GM23338 (cell line): ENCODE measurements around the gene MANBA. TPM values are rescaled to one million over a fixed set of nuclear protein-coding genes. Genes with fewer than 3 reads are reported as not detected.

Experiments
- ATAC-seq: fragments of 200-7000 bp; cut with Tn5 transposase; 3 replicates; pipeline ENCODE4 v1.9.1; 2020
- DNase-seq: peaks from one replicate; pipeline ENCODE4 v3.0.0-alpha.2; 2015; ENCODE audit warnings: low spot score
- H2AFZ ChIP-seq: fragments of 200-600 bp; sonication (generic); 2 replicates; pipeline ENCODE4 v1.8.0; 2016; ENCODE audit warnings: antibody characterized with exemption, mild to moderate bottlenecking, moderate library complexity
- H3F3A ChIP-seq: fragments of 200-600 bp; sonication (generic); replicated peaks from 2 replicates; pipeline ENCODE4 v1.8.0; 2017; ENCODE audit warnings: antibody characterized with exemption, mixed run types, low read depth
- H3K27ac ChIP-seq: fragments of 200-600 bp; sonication (generic); 2 replicates; pipeline ENCODE4 v1.6.1; 2016; ENCODE audit warnings: low read depth
- H3K27me3 ChIP-seq: fragments of 200-600 bp; sonication (generic); 2 replicates; pipeline ENCODE4 v1.8.0; 2016; ENCODE audit warnings: mild to moderate bottlenecking, mixed run types, moderate library complexity; ENCODE audit not compliant: insufficient read depth
- H3K36me3 ChIP-seq: fragments of 200-600 bp; sonication (generic); 2 replicates; pipeline ENCODE4 v1.8.0; 2016; ENCODE audit warnings: mild to moderate bottlenecking; ENCODE audit not compliant: insufficient read depth
- H3K4me1 ChIP-seq: fragments of 200-600 bp; sonication (generic); 2 replicates; pipeline ENCODE4 v1.8.0; 2016; ENCODE audit warnings: mild to moderate bottlenecking, moderate library complexity; ENCODE audit not compliant: insufficient read depth
- H3K4me2 ChIP-seq: fragments of 200-600 bp; sonication (generic); 2 replicates; pipeline ENCODE4 v1.7.1; 2017; ENCODE audit warnings: mixed run types
- H3K4me3 ChIP-seq: fragments of 200-600 bp; sonication (generic); 2 replicates; pipeline ENCODE4 v1.6.1; 2016; ENCODE audit warnings: mixed run types
- H3K79me2 ChIP-seq: fragments of 200-600 bp; sonication (generic); replicated peaks from 2 replicates; pipeline ENCODE4 v1.8.0; 2017; ENCODE audit warnings: mild to moderate bottlenecking; ENCODE audit not compliant: insufficient read depth
- H3K9me2 ChIP-seq: fragments of 200-600 bp; sonication (generic); 2 replicates; pipeline ENCODE4 v1.8.0; 2017; ENCODE audit not compliant: insufficient read depth
- H4K20me1 ChIP-seq: fragments of 200-600 bp; sonication (generic); replicated peaks from 2 replicates; pipeline ENCODE4 v1.8.0; 2017; ENCODE audit warnings: mild to moderate bottlenecking; ENCODE audit not compliant: insufficient read depth
- H3K27ac Mint-ChIP-seq: 2 replicates; pipeline ENCODE4 v1.8.0; 2020; ENCODE audit warnings: inconsistent platforms, mild to moderate bottlenecking, moderate library complexity, mixed read lengths
- H3K27me3 Mint-ChIP-seq: 3 replicates; pipeline ENCODE4 v1.8.0; 2022; ENCODE audit warnings: low read depth, mild to moderate bottlenecking, moderate library complexity, mixed read lengths, inconsistent platforms; ENCODE audit not compliant: insufficient read depth, poor library complexity
- H3K36me3 Mint-ChIP-seq: 3 replicates; pipeline ENCODE4 v1.8.0; 2021; ENCODE audit warnings: low read depth, mild to moderate bottlenecking, inconsistent platforms, moderate library complexity, mixed read lengths
- H3K4me1 Mint-ChIP-seq: 3 replicates; pipeline ENCODE4 v1.8.0; 2020; ENCODE audit warnings: mild to moderate bottlenecking, inconsistent platforms, mixed read lengths
- H3K4me3 Mint-ChIP-seq: 3 replicates; pipeline ENCODE4 v1.8.0; 2021; ENCODE audit warnings: moderate library complexity, mild to moderate bottlenecking, inconsistent platforms, mixed read lengths
- H3K9me3 Mint-ChIP-seq: 3 replicates; pipeline ENCODE4 v1.8.0; 2020; ENCODE audit warnings: moderate library complexity, mild to moderate bottlenecking, inconsistent platforms, mixed read lengths
- CREB1 ChIP-seq: fragments of 250-450 bp; sonication (Bioruptor Pico); IDR thresholded peaks from 2 replicates; pipeline ENCODE4 v1.5.0; 2020; ENCODE audit warnings: low read depth, mild to moderate bottlenecking, moderate library complexity
- CTCF ChIP-seq, 2 experiments: fragments of 200-600 bp in 1 of 2; sonication (generic) in 1 of 2; conservative IDR thresholded peaks; 2 replicates each; pipeline versions ENCODE4 v1.5.1 to v1.6.1; 2016 to 2017; ENCODE audit warnings: antibody characterized with exemption in 2 of 2, low read depth in 2 of 2, mild to moderate bottlenecking in 2 of 2, moderate library complexity in 1 of 2
- EZH2 ChIP-seq: fragments of 200-600 bp; sonication (generic); IDR thresholded peaks from one replicate; pipeline ENCODE4 v1.8.0; 2017; ENCODE audit warnings: antibody characterized with exemption, mild to moderate bottlenecking, low read depth; ENCODE audit not compliant: unreplicated experiment
- EZH2phosphoT487 ChIP-seq: fragments of 200-600 bp; sonication (generic); IDR thresholded peaks from one replicate; pipeline ENCODE4 v1.8.1; 2018; ENCODE audit warnings: antibody characterized with exemption; ENCODE audit not compliant: unreplicated experiment
- JUNB ChIP-seq: IDR thresholded peaks from one replicate; pipeline ENCODE4 v1.6.1; 2016; ENCODE audit warnings: antibody characterized with exemption; ENCODE audit not compliant: unreplicated experiment
- NANOG ChIP-seq: IDR thresholded peaks from 2 replicates; pipeline ENCODE4 v1.6.1; 2016; ENCODE audit warnings: antibody characterized with exemption, borderline replicate concordance
- POLR2AphosphoS5 ChIP-seq: IDR thresholded peaks from 2 replicates; pipeline ENCODE4 v1.6.1; 2016; ENCODE audit warnings: antibody characterized with exemption, low read depth
- REST ChIP-seq: IDR thresholded peaks from one replicate; pipeline ENCODE4 v1.6.1; 2018; ENCODE audit warnings: antibody characterized with exemption; ENCODE audit not compliant: unreplicated experiment
- STAT1 ChIP-seq: IDR thresholded peaks from one replicate; pipeline ENCODE4 v1.6.1; 2016; ENCODE audit warnings: antibody characterized with exemption; ENCODE audit not compliant: unreplicated experiment
- ZNF331 ChIP-seq: fragments of 250-450 bp; sonication (Bioruptor Pico); IDR thresholded peaks from 2 replicates; pipeline ENCODE4 v1.5.0; 2020; ENCODE audit warnings: low read depth, mild to moderate bottlenecking, moderate library complexity
- ZNF462 ChIP-seq: fragments of 250-450 bp; sonication (Bioruptor Pico); IDR thresholded peaks from 2 replicates; pipeline ENCODE4 v1.5.0; 2020; ENCODE audit warnings: mild to moderate bottlenecking, moderate library complexity
- polyA plus RNA-seq: library from polyadenylated mRNA; unstranded; fragments of >200 nt; fragmentation: Nextera tagmentation; extraction: Ambion mirVana; gene quantifications from 2 replicates; pipeline ENCODE4 v1.2.1, GENCODE V29; 2016
- total RNA-seq: library from RNA; depleted of rRNA; stranded (reverse); fragments of >200 nt; shearing (Covaris generic); gene quantifications from 2 replicates; pipeline ENCODE4 v1.2.3, GENCODE V29; 2014

The MANBA gene
- total and polyA plus RNA-seq, 2 experiments from 2014 or later, result 13.2 to 54.3 TPM

- TF ChIP-seq ZNF462 (CRISPR knock-in tag) (no peak), CREB1 (CRISPR knock-in tag) (no peak), CTCF (conservative IDR thresholded peaks at IDR 0.05; ENCODE audit: low read depth in 2 of 2) (no peak), JUNB (no peak)
Observed at GRCh38 chr4:102809190-102809589, 48.4 kb upstream of the MANBA start (continued).

GRCh38 chr4:102808009-102808408 lies 47.2 kb upstream of the MANBA start:
- no peaks in the 10 kb centered on the region for H3K27me3 ChIP-seq
- H3K4me2 ChIP-seq, result no peak overlapping the region
- H4K20me1 ChIP-seq, result peaks cover 52% of the 10 kb centered on the region
- peaks cover 96% of the 10 kb centered on the region for H3K79me2 ChIP-seq
- H3K36me3 ChIP-seq, result peaks cover 25% of the 10 kb centered on the region
- H3K27ac ChIP-seq, result no peak overlapping the region
- no peaks in the 10 kb centered on the region for H3F3A ChIP-seq
- peaks cover 7% of the 10 kb centered on the region for H3K27me3 Mint-ChIP-seq
- no peak overlapping the region for H2AFZ ChIP-seq
- H3K9me2 ChIP-seq, result no peaks in the 10 kb centered on the region
- H3K4me1 Mint-ChIP-seq, result peaks cover 17% of the 10 kb centered on the region
- no peak for ATAC-seq
- H3K4me3 ChIP-seq, result no peak overlapping the region
- H3K36me3 Mint-ChIP-seq, result peaks cover 65% of the 10 kb centered on the region
- no peak overlapping the region for H3K4me3 Mint-ChIP-seq
- H3K9me3 Mint-ChIP-seq, result no peaks in the 10 kb centered on the region
- H3K4me1 ChIP-seq, result no peaks in the 10 kb centered on the region
- H3K27ac Mint-ChIP-seq, result no peak overlapping the region
- DNase-seq, result no peak
- no peak for TF ChIP-seq POLR2AphosphoS5
- no peak for TF ChIP-seq JUNB
- TF ChIP-seq ZNF331 (CRISPR knock-in tag), result no peak
- TF ChIP-seq EZH2, result no peak
- TF ChIP-seq NANOG, result no peak
- no peak for TF ChIP-seq EZH2phosphoT487
- TF ChIP-seq REST, result no peak
- no peak for TF ChIP-seq CTCF (conservative IDR thresholded peaks at IDR 0.05; ENCODE audit: low read depth in 2 of 2)
- TF ChIP-seq STAT1, result no peak
